Regular cardiac myocyte (primary cell): ENCODE data around the gene FRG1. TPM values are rescaled to one million over a fixed set of nuclear protein-coding genes. Genes with fewer than 3 reads are reported as not detected.

Source experiments
- total RNA-seq: library from RNA; depleted of rRNA; stranded (reverse); fragments of >200 nt; gene quantifications from 2 replicates; pipeline ENCODE4 v1.2.3, GENCODE V29; 2014

FRG1 gene
- 31.3 and 35.9 TPM in 2 replicates for total RNA-seq

GRCh38 chr4:189940178-189941004 lies at the start of gene FRG1:
Gene FRG1, plus strand, starts transcription at chr4:189940872. Its CDS starts 138 bp downstream, at chr4:189941010.

Other genes starting within 250 kb of the FRG1 start
- under 0.01 TPM in 1 of 2 replicates, not detected in the other for gene FRG2, start 86.4 kb downstream of the FRG1 start, total RNA-seq
- gene DBET, start 123.6 kb downstream of the FRG1 start, total RNA-seq: not detected in 2 replicates
- gene DUX4, start 232.9 kb downstream of the FRG1 start, total RNA-seq: not detected in 2 replicates